GM21723 (cell line): Measurements from ENCODE around the gene ARVCF.

Source experiments
- ATAC-seq: cut with Tn5 transposase; IDR thresholded peaks from one replicate; pipeline ENCODE4 v1.9.1; 2021; ENCODE audit warnings: mild to moderate bottlenecking, moderate library complexity; ENCODE audit not compliant: unreplicated experiment

The ARVCF gene

GRCh38 chr22:20018001-20018400, 1.4 kb upstream of the ARVCF start:
- no peak for ATAC-seq

- no peak for ATAC-seq
Observed at GRCh38 chr22:20017622-20017958, 967 bp upstream of the ARVCF start.

- no peak for ATAC-seq
Observed at GRCh38 chr22:20015971-20016733, 471 bp downstream of the ARVCF start.

GRCh38 chr22:20015187-20015625, 1.4 kb downstream of the ARVCF start:
- no peak for ATAC-seq

- no peak for ATAC-seq
Observed at GRCh38 chr22:20014526-20015186, 2.0 kb downstream of the ARVCF start.

GRCh38 chr22:20013382-20013871, 3.2 kb downstream of the ARVCF start:
- ATAC-seq = no peak

GRCh38 chr22:20012741-20013331, 3.8 kb downstream of the ARVCF start:
- ATAC-seq = no peak

GRCh38 chr22:20011993-20012740, 4.5 kb downstream of the ARVCF start:
- ATAC-seq = no peak

- no peak for ATAC-seq
Observed at GRCh38 chr22:20011123-20011992, 5.3 kb downstream of the ARVCF start.

GRCh38 chr22:20010307-20011122, 6.1 kb downstream of the ARVCF start:
- no peak for ATAC-seq

- no peak for ATAC-seq
Observed at GRCh38 chr22:20009582-20010306, 6.9 kb downstream of the ARVCF start.

GRCh38 chr22:20009018-20009491, 7.6 kb downstream of the ARVCF start:
- no peak for ATAC-seq

- ATAC-seq = no peak
Observed at GRCh38 chr22:20008221-20008995, 8.2 kb downstream of the ARVCF start.

GRCh38 chr22:20004464-20004863, 12.2 kb downstream of the ARVCF start:
- no peak for ATAC-seq

- no peak for ATAC-seq
Observed at GRCh38 chr22:20003304-20003703, 13.3 kb downstream of the ARVCF start.

- no peak for ATAC-seq
Observed at GRCh38 chr22:20002636-20003035, 14.0 kb downstream of the ARVCF start.

GRCh38 chr22:20002128-20002527, 14.5 kb downstream of the ARVCF start:
- no peak for ATAC-seq

GRCh38 chr22:20001082-20001638, 15.5 kb downstream of the ARVCF start:
- ATAC-seq = no peak
